Peyer's patch (tissue), 4 donors: ENCODE results near the gene IL1RL2.

Experiments used
- CTCF ChIP-seq, 6 experiments: fragments of 450-650 bp in 4 of 6; fragments of 200-600 bp in 2 of 6; sonication (generic) in 1 of 6; IDR thresholded peaks; one replicate each; pipeline ENCODE4 v1.5.1; 2017 to 2019; ENCODE audit warnings: antibody characterized with exemption in 6 of 6, mild to moderate bottlenecking in 3 of 6, moderate library complexity in 1 of 6
- POLR2A ChIP-seq, 2 donors: fragments of 450-650 bp; IDR thresholded peaks; one replicate each; pipeline ENCODE4 v1.5.1; 2017; ENCODE audit warnings: antibody characterized with exemption in 2 of 2, mild to moderate bottlenecking in 2 of 2, moderate library complexity in 2 of 2

- TF ChIP-seq CTCF (IDR thresholded peaks at IDR 0.05) (no peak), POLR2A (IDR thresholded peaks at IDR 0.05) (no peak)
These were observed 90.4 kb downstream of the IL1RL2 start for GRCh38 chr2:102277202-102277700.
